ENCODE measurements around the gene HOXA1. TPM values are rescaled to one million over a fixed set of nuclear protein-coding genes. Genes with fewer than 3 reads are reported as not detected.
"Not testable (repeated sequence)": the region's sequence is repeated elsewhere in the genome, so short reads cannot be mapped to it uniquely, and the experiment has no call there.

Gene HOXA1
- total RNA-seq, 1 experiment from 2014 or later, result 0.10 TPM

DNA sequence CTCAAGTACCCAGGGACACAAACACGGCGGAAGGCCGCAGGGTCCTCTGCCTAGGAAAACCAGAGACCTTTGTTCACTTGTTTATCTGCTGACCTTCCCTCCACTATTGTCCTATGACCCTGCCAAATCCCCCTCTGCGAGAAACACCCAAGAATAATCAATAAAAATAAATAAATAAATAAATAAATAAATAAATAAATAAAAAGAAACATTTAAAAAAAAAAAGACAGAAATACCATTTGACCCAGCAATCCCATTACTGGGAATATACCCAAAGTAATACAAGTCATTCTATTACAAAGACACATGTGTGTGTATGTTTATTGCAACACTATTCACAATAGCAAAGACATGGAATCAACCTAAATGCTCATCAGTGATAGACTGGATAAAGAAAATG, 49.8 kb downstream of the HOXA1 start:
- H3K27me3 ChIP-seq (ENCODE audit: control insufficient read depth, insufficient read depth, low read length); H3K4me3 ChIP-seq (ENCODE audit: insufficient read depth, low read depth, low read length); DNase-seq; H3K36me3 ChIP-seq (replicated peaks; ENCODE audit: control insufficient read depth, insufficient read depth, low read length): not testable (repeated sequence)

DNA sequence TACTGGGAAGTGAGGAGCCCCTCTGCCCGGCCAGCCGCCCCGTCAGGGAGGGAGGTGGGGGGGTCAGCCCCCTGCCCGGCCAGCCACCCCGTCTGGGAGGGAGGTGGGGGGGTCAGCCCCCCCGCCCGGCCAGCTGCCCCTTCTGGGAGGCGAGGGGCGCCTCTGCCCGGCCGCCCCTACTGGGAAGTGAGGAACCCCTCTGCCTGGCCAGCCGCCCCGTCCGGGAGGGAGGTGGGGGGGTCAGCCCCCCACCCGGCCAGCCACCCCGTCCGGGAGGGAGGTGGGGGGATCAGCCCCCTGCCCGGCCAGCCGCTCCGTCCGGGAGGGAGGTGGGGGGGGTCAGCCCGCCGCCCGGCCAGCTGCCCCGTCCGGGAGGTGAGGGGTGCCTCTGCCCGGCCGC, 50.7 kb downstream of the HOXA1 start:
- not testable (repeated sequence) for H3K36me3 ChIP-seq (replicated peaks; ENCODE audit: control insufficient read depth, insufficient read depth, low read length); DNase-seq; H3K27me3 ChIP-seq (ENCODE audit: control insufficient read depth, insufficient read depth, low read length); H3K4me3 ChIP-seq (ENCODE audit: insufficient read depth, low read depth, low read length)

Other genes starting within 250 kb of the HOXA1 start
- 2.2 and 3.1 TPM in 2 replicates for gene SKAP2, start 231.4 kb downstream of the HOXA1 start, total RNA-seq (2014; rRNA removed; shearing (Covaris generic))
- gene HOXA2, start 6.7 kb upstream of the HOXA1 start, total RNA-seq (2014; rRNA removed; shearing (Covaris generic)), result not detected in 2 replicates
- not detected in 2 replicates for gene HOXA4, start 34.8 kb upstream of the HOXA1 start, total RNA-seq (2014; rRNA removed; shearing (Covaris generic))
- gene HOXA5, start 47.7 kb upstream of the HOXA1 start, total RNA-seq (2014; rRNA removed; shearing (Covaris generic)), result not detected in 2 replicates
- gene HOXA6, start 51.8 kb upstream of the HOXA1 start, total RNA-seq (2014; rRNA removed; shearing (Covaris generic)), result not detected in 2 replicates
- not detected in 2 replicates for gene HOXA3, start 56.6 kb upstream of the HOXA1 start, total RNA-seq (2014; rRNA removed; shearing (Covaris generic))
- not detected in 2 replicates for gene HOXA7, start 60.7 kb upstream of the HOXA1 start, total RNA-seq (2014; rRNA removed; shearing (Covaris generic))
- not detected in 2 replicates for gene HOXA9, start 69.5 kb upstream of the HOXA1 start, total RNA-seq (2014; rRNA removed; shearing (Covaris generic))
- not detected in 2 replicates for gene HOXA10, start 78.3 kb upstream of the HOXA1 start, total RNA-seq (2014; rRNA removed; shearing (Covaris generic))
- not detected in 2 replicates for gene HOXA11, start 89.2 kb upstream of the HOXA1 start, total RNA-seq (2014; rRNA removed; shearing (Covaris generic))
- gene HOXA13, start 104.1 kb upstream of the HOXA1 start, total RNA-seq (2014; rRNA removed; shearing (Covaris generic)), result not detected in 2 replicates
- gene EVX1, start 146.8 kb upstream of the HOXA1 start, total RNA-seq (2014; rRNA removed; shearing (Covaris generic)), result not detected in 2 replicates